Measurements from ENCODE around the gene EED.
A peak's percentile ranks its signal among the peaks of the same experiment; 100 is the strongest.
"Not testable (repeated sequence)": the region's sequence is repeated elsewhere in the genome, so short reads cannot be mapped to it uniquely, and the experiment has no call there.

Gene EED

GRCh38 chr11:86219311-86220193, 25.0 kb upstream of the EED start:
- DNase-seq: no peak

GRCh38 chr11:86220653-86221052, 23.9 kb upstream of the EED start:
- DNase-seq: no peak

- DNase-seq: no peak
These were observed 22.5 kb upstream of the EED start for GRCh38 chr11:86222081-86222480.

GRCh38 chr11:86224575-86224974, 20.0 kb upstream of the EED start:
- DNase-seq: not testable (repeated sequence)

- DNase-seq: not testable (repeated sequence)
These were observed 19.2 kb upstream of the EED start for GRCh38 chr11:86225344-86225743.

- no peak for DNase-seq
These were observed 16.1 kb upstream of the EED start for GRCh38 chr11:86228269-86229038.

- not testable (repeated sequence) for DNase-seq
These were observed 15.6 kb upstream of the EED start for GRCh38 chr11:86229039-86229330.

GRCh38 chr11:86230179-86230804, 14.3 kb upstream of the EED start:
- DNase-seq: no peak

- no peak for DNase-seq
These were observed 13.6 kb upstream of the EED start for GRCh38 chr11:86230921-86231434.

GRCh38 chr11:86232556-86232955, 12.0 kb upstream of the EED start:
- DNase-seq: no peak

- DNase-seq: no peak
These were observed 9.6 kb upstream of the EED start for GRCh38 chr11:86234831-86235461.

- no peak for DNase-seq
These were observed 7.2 kb upstream of the EED start for GRCh38 chr11:86237267-86237804.

GRCh38 chr11:86240164-86240563, 4.4 kb upstream of the EED start:
- DNase-seq: no peak

- no peak for DNase-seq
These were observed 2.5 kb upstream of the EED start for GRCh38 chr11:86241956-86242535.

GRCh38 chr11:86243396-86243795, 1.2 kb upstream of the EED start:
- DNase-seq: no peak

GRCh38 chr11:86244063-86244521, 461 bp upstream of the EED start:
- no peak for DNase-seq

- DNase-seq: peak; percentile 70
These were observed 1.1 kb downstream of the EED start for GRCh38 chr11:86245369-86246292.

GRCh38 chr11:86246293-86246675, 1.7 kb downstream of the EED start:
- DNase-seq: no peak

GRCh38 chr11:86247608-86248007, 3.1 kb downstream of the EED start:
- no peak for DNase-seq

- DNase-seq: no peak
These were observed 4.1 kb downstream of the EED start for GRCh38 chr11:86248609-86249008.

Measured in NCI-H1105 treated with DMSO at 0.1 percent for 48 hours (cell line).